NCI-H460 (cell line): ENCODE data around the gene BMP4. TPM values are rescaled to one million over a fixed set of nuclear protein-coding genes. Genes with fewer than 3 reads are reported as not detected.

Source experiments
- DNase-seq: peaks from one replicate; pipeline ENCODE4 v3.0.0-alpha.2; 2016; ENCODE audit warnings: low read depth; ENCODE audit errors: extremely low read depth
- total RNA-seq: library from RNA; depleted of rRNA; stranded (reverse); fragments of >200 nt; shearing (Covaris generic); gene quantifications from 2 replicates; pipeline ENCODE4 v1.2.3, GENCODE V29; 2014

Gene BMP4
- total RNA-seq, 1 experiment from 2014 or later = not detected

GRCh38 chr14:53947452-53948204 lies 9.0 kb downstream of the BMP4 start:
- DNase-seq = no peak

- no peak for DNase-seq
These were observed 9.6 kb downstream of the BMP4 start for GRCh38 chr14:53947094-53947445.

DNA sequence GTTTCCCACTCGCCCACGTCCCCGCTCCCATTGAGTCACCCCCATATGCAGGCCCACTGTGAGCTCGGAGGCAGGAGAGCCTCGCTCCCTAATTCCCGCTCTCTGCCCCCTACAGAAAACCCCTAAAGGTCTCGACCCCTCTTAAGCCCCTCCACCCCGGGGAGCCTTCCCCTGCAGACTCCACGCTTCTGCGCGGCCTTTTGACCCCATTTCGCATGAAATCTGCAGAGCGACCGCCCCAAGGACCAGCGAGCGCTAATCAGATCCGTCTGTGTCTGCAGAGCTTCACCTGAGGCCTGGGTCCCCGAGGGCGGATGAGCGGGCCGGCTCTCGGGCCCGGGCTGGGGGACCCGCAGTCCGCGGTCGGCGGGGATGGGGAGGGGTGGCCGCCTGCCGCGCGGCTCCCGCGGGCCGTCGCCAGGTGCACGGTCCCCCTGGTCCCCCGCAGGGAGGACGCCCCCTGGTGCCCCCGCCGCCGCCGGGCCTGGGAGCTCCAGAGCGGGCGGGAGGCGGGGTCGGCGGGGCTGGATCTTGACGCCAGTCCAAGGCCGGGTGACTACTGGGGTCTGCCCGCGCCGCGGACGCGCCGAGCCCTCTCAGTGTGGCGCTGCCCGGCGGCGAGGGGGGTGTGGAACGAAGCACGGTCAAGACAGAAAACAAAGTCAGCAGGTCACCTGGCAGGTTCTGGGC lies 10.1 kb downstream of the BMP4 start:
- no peak for DNase-seq

DNA sequence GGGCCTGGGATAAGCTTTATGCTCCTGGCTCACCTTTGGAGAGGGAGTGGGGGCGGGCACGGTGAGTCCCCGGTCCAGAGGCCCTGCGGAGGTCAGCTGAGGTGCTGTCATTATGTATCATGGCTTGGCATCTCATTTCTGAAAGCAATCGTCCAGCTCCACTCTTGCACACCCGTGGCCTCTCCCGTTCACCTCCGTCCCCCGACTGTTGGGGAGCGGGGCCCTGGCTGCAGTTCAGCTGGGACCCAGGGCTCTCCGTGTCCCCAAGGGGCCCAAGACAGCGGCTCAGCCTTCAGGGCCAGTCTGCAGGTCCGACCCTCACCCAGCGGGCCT lies 10.6 kb downstream of the BMP4 start:
- no peak for DNase-seq

DNA sequence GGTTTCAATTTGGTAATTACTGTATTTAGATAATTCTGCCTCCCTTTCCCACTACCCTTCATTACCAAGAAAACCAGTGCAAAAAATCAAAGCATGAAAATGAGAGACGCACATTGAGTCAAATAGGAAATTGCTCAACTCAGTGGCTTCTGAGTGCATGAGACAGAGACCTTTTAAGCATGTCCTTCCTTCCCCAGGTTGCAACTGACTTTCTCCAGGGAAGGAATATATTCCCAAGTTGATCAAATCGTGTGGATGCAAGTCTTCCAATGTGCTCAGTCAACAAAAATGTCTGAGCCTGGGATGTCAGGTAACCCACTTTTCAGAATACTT lies 12.9 kb downstream of the BMP4 start:
- DNase-seq = no peak

- DNase-seq = no peak
These were observed 13.5 kb downstream of the BMP4 start for GRCh38 chr14:53942970-53943750.

- no peak for DNase-seq
These were observed 18.3 kb downstream of the BMP4 start for GRCh38 chr14:53938136-53938837.

- DNase-seq = no peak
These were observed 21.7 kb downstream of the BMP4 start for GRCh38 chr14:53934778-53935414.

DNA sequence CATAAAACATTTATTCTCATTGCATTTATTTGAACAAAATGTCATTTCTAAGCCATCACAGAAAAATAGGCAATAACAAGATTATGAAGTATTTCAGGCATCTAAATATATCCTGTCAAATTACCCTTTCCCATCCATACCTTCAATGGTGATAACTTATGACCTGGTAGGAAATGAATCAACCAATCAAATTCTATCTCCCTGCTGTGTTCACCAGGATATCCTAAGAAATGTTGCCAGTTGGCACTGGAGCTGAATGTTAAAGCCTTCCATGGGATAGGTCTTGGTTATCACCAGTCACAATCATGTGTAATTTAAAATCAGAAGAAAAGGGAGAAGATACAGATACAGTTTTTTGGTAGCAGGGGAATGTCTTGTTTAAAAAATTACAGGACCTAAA lies 23.7 kb downstream of the BMP4 start:
- DNase-seq = no peak

GRCh38 chr14:53929871-53930715 lies 26.5 kb downstream of the BMP4 start:
- DNase-seq = no peak

DNA sequence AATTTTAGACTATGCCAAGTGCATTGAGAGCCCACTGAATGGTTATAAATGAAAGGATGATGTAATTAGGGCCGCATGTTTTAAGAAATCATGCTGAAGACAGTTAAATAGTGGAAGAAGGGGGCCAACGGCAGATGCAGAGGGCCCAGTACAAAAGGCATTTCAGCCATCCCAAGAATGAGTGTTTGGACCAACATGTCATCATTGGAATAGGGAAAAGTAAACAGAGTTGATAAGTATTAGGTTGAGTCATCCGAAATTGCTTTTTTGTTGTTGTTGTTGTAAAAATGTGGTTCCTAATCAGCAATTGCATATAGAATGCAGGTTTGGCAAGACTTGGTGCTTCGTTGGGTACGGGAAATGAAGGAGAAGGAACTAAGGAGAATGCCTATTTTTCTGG lies 29.5 kb downstream of the BMP4 start:
- DNase-seq = no peak

DNA sequence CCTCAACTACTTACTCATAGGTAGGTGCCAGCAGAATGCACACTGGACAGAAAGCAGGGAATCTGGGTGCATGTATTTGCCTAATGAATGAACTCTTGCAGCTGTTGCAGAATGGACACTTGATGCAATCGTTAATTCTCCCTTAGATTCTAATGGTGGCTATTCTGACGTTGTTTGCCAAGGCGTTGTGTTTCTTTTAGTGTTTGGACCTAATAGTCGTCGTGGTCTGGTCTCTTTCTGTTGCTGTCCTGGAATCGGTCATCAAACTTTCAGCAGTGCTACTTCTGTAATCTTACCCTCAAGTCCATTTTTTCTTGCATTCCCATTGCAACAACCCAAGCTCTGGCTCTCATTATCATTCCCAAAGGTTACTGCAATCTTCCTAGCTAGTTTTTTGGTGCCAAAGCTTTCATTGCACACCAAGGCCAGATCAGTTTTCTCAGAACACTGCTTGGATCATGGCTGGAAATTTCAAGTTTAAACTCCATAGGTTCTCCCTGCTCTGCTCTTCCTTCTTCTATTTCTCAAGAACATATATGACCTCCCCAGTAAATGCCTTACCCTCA lies 31.3 kb downstream of the BMP4 start:
- no peak for DNase-seq

- no peak for DNase-seq
These were observed 31.9 kb downstream of the BMP4 start for GRCh38 chr14:53924753-53925152.

DNA sequence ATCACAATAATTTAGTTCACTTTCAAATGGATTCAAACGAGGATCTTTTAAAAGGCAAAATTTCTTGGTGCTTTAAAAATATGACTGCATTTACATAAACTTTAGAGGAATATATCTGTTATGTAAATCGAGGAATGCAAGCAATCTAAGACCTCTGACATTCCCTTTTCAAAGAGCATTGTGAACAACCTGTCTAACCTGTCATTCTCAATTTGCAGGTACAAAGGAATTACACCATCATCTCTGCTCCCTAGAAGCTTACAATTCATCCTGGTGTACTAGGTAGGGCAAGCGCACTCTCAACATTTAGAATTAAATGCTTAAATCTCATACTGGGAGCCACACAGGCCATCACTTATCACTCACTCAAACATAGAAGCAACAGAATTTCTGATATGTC lies 35.6 kb downstream of the BMP4 start:
- DNase-seq = no peak

DNA sequence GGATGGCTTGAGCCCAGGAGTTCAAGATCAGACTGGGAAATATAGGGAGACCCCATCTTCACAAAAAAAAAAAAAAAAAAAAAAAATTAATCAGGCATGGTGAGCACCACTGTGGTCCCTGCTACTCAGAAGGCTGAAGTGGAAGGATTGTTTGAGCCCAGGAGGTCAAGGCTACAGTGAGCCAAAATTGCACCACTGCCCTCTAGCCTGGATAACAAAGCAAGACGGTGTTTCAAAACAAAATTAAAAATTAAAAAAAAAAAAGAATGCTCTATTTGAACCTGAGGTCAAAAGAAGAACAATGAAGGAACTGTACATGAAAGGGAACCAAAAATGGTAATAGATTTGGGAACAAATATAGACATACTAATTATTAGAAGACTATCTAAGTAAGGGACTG lies 40.4 kb downstream of the BMP4 start:
- no peak for DNase-seq

GRCh38 chr14:53915364-53916014 lies 41.1 kb downstream of the BMP4 start:
- DNase-seq = no peak

- DNase-seq = no peak
These were observed 44.6 kb downstream of the BMP4 start for GRCh38 chr14:53912021-53912420.

DNA sequence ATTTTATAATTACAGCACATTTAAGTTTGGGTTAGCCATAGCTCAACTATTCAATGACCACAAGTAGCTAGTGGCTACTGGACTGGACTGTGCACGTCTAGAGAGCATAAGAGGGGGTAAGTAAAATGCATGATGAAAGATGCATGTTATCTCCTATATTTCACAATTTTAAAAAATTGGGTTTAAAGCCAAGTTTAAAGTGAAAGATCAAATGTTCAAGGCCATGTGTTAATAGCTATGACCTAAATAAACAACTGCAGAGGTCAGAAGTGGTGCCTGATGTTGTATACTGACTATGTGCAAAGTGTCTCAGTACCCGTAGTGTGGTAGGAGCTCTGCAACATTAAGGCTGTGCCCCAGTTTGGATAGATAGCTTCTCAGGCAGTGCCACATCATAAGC lies 48.2 kb downstream of the BMP4 start:
- DNase-seq = no peak

DNA sequence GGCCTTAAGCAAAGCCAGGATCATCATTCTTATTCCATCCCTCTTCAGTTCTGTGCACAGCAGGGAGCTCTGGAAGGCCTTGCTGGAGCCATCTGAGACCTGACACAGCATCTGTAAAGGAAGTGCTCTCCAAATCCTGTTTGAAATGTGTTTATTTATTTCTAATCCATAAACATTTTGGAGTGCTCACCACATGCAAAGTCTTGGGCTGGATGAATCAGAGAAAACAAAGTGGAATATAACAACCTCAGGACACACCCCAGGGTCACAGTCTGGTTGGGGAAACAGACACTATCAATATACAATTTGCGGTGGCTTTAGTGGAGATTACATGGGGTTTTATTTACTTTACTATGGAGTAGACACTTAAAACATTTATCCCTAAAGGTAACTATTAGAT lies 54.3 kb downstream of the BMP4 start:
- DNase-seq = no peak
